ENCODE measurements around the gene HTR2B. TPM values are rescaled to one million over a fixed set of nuclear protein-coding genes. Genes with fewer than 3 reads are reported as not detected.

Gene HTR2B
- total and polyA plus RNA-seq, 2 donors (not counting 1 experiment from before 2014, with no cell fraction given): 12.6 to 92.5 TPM

DNA sequence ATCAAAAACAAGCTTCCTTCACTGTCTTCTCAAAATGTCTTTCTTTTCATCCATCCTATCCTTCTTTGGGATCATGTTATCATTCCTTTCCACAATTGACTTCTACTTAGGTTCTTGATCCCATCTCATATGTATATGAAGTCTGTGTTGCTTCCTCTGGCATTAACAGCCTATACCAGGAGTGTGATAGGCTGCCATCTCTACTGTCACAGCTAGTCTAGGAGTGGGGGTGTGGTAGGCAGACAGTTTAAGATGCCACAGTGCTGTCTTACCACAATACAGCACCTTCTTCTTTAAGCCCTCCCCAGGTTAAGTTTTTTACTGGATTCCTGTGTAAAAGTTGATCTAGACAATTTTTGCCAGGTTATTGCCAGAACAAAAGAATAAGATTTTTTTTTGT is 3.7 kb upstream of the HTR2B start:
- no peak overlapping the region for H3K27ac ChIP-seq (ENCODE audit: insufficient read depth, low read length)

DNA sequence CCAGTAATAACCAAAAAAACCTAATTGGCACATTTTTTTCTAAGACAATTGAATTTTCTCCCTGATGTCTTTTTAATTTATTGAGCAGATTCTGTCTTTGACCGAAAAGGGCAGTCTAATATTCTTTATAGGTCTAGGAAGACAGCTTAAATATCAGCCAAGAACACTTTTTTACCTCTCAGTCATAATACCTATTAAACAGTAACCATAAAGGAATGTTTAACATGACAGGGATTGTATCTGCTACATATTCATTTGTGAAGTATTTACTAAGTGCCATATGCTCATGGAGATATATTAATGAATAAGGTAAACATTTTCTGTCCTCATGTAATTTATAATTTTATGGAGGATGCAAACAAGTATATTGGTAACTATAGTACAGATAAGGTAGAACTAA is 3.1 kb upstream of the HTR2B start:
- no peak overlapping the region for H3K4me2 ChIP-seq (ENCODE audit: extremely low read depth, insufficient read depth, low read length)
- H3K4me1 ChIP-seq (ENCODE audit: control insufficient read depth, extremely low read depth, insufficient read depth, low read length): peaks cover 11% of the 10 kb centered on the region
- H3K9me3 ChIP-seq (ENCODE audit: control insufficient read depth, insufficient read depth, low read depth, low read length): no peaks in the 10 kb centered on the region
- H3K79me2 ChIP-seq (ENCODE audit: control insufficient read depth, insufficient read depth, low read length): peaks cover 2% of the 10 kb centered on the region
- no peak overlapping the region for H3K9ac ChIP-seq (ENCODE audit: insufficient read depth, low read length)
- H3K27me3 ChIP-seq (ENCODE audit: control insufficient read depth, insufficient read depth, low read length): no peaks in the 10 kb centered on the region
- H4K20me1 ChIP-seq (ENCODE audit: control insufficient read depth, extremely low read depth, insufficient read depth, low read length): no peaks in the 10 kb centered on the region
- DNase-seq (ENCODE audit: low read depth in 2 of 2): no peak
- no peak overlapping the region for H3K4me3 ChIP-seq (replicated peaks in 1 of 4; ENCODE audit: control extremely low read depth in 1 of 4, insufficient read depth in 1 of 4, low read depth in 3 of 4, low read length in 4 of 4)
- H2AFZ ChIP-seq (ENCODE audit: low read length): no peak overlapping the region
- TF ChIP-seq, protein P1, sequence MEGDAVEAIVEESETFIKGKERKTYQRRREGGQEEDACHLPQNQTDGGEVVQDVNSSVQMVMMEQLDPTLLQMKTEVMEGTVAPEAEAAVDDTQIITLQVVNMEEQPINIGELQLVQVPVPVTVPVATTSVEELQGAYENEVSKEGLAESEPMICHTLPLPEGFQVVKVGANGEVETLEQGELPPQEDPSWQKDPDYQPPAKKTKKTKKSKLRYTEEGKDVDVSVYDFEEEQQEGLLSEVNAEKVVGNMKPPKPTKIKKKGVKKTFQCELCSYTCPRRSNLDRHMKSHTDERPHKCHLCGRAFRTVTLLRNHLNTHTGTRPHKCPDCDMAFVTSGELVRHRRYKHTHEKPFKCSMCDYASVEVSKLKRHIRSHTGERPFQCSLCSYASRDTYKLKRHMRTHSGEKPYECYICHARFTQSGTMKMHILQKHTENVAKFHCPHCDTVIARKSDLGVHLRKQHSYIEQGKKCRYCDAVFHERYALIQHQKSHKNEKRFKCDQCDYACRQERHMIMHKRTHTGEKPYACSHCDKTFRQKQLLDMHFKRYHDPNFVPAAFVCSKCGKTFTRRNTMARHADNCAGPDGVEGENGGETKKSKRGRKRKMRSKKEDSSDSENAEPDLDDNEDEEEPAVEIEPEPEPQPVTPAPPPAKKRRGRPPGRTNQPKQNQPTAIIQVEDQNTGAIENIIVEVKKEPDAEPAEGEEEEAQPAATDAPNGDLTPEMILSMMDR (conservative IDR thresholded peaks at IDR 0.05 in 1 of 2, IDR thresholded peaks at IDR 0.05 in 1 of 2; ENCODE audit: low read depth in 1 of 2, low read length in 2 of 2): no peak
- TF ChIP-seq EZH2 (IDR thresholded peaks at IDR 0.05; ENCODE audit: low read length, missing control alignments): no peak
- no peaks in the 10 kb centered on the region for H3K36me3 ChIP-seq (ENCODE audit: control insufficient read depth, insufficient read depth, low read length)
- no peak overlapping the region for H3K27ac ChIP-seq (ENCODE audit: insufficient read depth, low read length)

More for the DNA sequence above, 3.7 kb upstream of the HTR2B start:
- DNase-seq (ENCODE audit: low read depth in 2 of 2): no peak
- peaks cover 14% of the 10 kb centered on the region for H3K4me1 ChIP-seq (ENCODE audit: control insufficient read depth, extremely low read depth, insufficient read depth, low read length)
- H3K4me3 ChIP-seq (replicated peaks in 1 of 4; ENCODE audit: control extremely low read depth in 1 of 4, insufficient read depth in 1 of 4, low read depth in 3 of 4, low read length in 4 of 4): no peak overlapping the region
- peaks cover 5% of the 10 kb centered on the region for H3K79me2 ChIP-seq (ENCODE audit: control insufficient read depth, insufficient read depth, low read length)
- no peak overlapping the region for H3K4me2 ChIP-seq (ENCODE audit: extremely low read depth, insufficient read depth, low read length)
- no peaks in the 10 kb centered on the region for H3K27me3 ChIP-seq (ENCODE audit: control insufficient read depth, insufficient read depth, low read length)
- H4K20me1 ChIP-seq (ENCODE audit: control insufficient read depth, extremely low read depth, insufficient read depth, low read length): no peaks in the 10 kb centered on the region
- TF ChIP-seq EZH2 (IDR thresholded peaks at IDR 0.05; ENCODE audit: low read length, missing control alignments): no peak
- TF ChIP-seq, protein P1 (conservative IDR thresholded peaks at IDR 0.05 in 1 of 2, IDR thresholded peaks at IDR 0.05 in 1 of 2; ENCODE audit: low read depth in 1 of 2, low read length in 2 of 2): no peak
- no peak overlapping the region for H3K9ac ChIP-seq (ENCODE audit: insufficient read depth, low read length)
- no peak overlapping the region for H2AFZ ChIP-seq (ENCODE audit: low read length)
- no peaks in the 10 kb centered on the region for H3K36me3 ChIP-seq (ENCODE audit: control insufficient read depth, insufficient read depth, low read length)
- no peaks in the 10 kb centered on the region for H3K9me3 ChIP-seq (ENCODE audit: control insufficient read depth, insufficient read depth, low read depth, low read length)

DNA sequence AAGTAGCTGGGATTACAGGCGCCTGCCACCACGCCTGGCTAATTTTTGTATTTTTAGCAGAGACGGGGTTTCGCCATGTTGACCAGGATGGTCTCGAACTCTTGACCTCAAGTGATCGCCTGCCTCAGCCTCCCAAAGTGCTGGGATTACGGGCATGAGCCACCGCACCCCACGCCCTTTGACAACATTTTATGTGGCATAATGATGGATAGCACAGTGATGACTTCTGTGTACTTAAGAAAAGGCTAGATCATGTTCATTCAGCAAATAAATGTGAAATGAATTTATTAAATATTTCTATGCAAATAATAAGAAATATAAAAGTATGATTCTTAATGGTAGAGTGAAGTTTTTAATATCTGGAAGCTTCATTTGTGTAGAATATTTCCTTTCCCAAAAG is 2.6 kb upstream of the HTR2B start:
- H3K9me3 ChIP-seq (ENCODE audit: control insufficient read depth, insufficient read depth, low read depth, low read length): no peaks in the 10 kb centered on the region
- no peak overlapping the region for H3K4me3 ChIP-seq (replicated peaks in 1 of 4; ENCODE audit: control extremely low read depth in 1 of 4, insufficient read depth in 1 of 4, low read depth in 3 of 4, low read length in 4 of 4)
- no peaks in the 10 kb centered on the region for H3K36me3 ChIP-seq (ENCODE audit: control insufficient read depth, insufficient read depth, low read length)
- H4K20me1 ChIP-seq (ENCODE audit: control insufficient read depth, extremely low read depth, insufficient read depth, low read length): no peaks in the 10 kb centered on the region
- H3K27me3 ChIP-seq (ENCODE audit: control insufficient read depth, insufficient read depth, low read length): no peaks in the 10 kb centered on the region
- no peak overlapping the region for H2AFZ ChIP-seq (ENCODE audit: low read length)
- H3K4me1 ChIP-seq (ENCODE audit: control insufficient read depth, extremely low read depth, insufficient read depth, low read length): peaks cover 11% of the 10 kb centered on the region
- no peak for TF ChIP-seq EZH2 (IDR thresholded peaks at IDR 0.05; ENCODE audit: low read length, missing control alignments)
- TF ChIP-seq, protein P1 (conservative IDR thresholded peaks at IDR 0.05 in 1 of 2, IDR thresholded peaks at IDR 0.05 in 1 of 2; ENCODE audit: low read depth in 1 of 2, low read length in 2 of 2): no peak
- H3K79me2 ChIP-seq (ENCODE audit: control insufficient read depth, insufficient read depth, low read length): peaks cover 2% of the 10 kb centered on the region
- H3K27ac ChIP-seq (ENCODE audit: insufficient read depth, low read length): no peak overlapping the region
- H3K9ac ChIP-seq (ENCODE audit: insufficient read depth, low read length): no peak overlapping the region
- no peak overlapping the region for H3K4me2 ChIP-seq (ENCODE audit: extremely low read depth, insufficient read depth, low read length)
- no peak for DNase-seq (ENCODE audit: low read depth in 2 of 2)

Data from fibroblast of lung (primary cell).